Measurements from ENCODE around the gene ARFGEF3.

- TF ChIP-seq POLR2AphosphoS5 (IDR thresholded peaks at IDR 0.05; ENCODE audit: low read depth, low read length): no peak
- no peak for TF ChIP-seq REST (IDR thresholded peaks at IDR 0.05; ENCODE audit: insufficient read depth in 1 of 2, low read depth in 2 of 2, low read length in 2 of 2)
- no peak for TF ChIP-seq SIN3A (IDR thresholded peaks at IDR 0.05; ENCODE audit: borderline replicate concordance, insufficient read depth, low read length)
- no peak for TF ChIP-seq TAF1 (IDR thresholded peaks at IDR 0.05; ENCODE audit: borderline replicate concordance, insufficient read depth, low read length)
Observed at GRCh38 chr6:138311268-138311667, 149.5 kb downstream of the ARFGEF3 start.
